GM18951 (cell line): ENCODE results near the gene NDUFB7.
A peak's percentile ranks its signal among the peaks of the same experiment; 100 is the strongest.
"Not testable (repeated sequence)": the region's sequence is repeated elsewhere in the genome, so short reads cannot be mapped to it uniquely, and the experiment has no call there.

Experiments used
- POLR2A ChIP-seq: IDR thresholded peaks from 4 replicates; pipeline ENCODE4 v1.6.1; 2011; ENCODE audit warnings: mild to moderate bottlenecking; ENCODE audit not compliant: insufficient read length, insufficient read depth; ENCODE audit errors: extremely low read depth
- in situ Hi-C: fragments of 300-500 bp; cut with MboI; formaldehyde crosslinking; loops from one replicate; pipeline ENCODE4 v1.12.0; 2022; ENCODE audit warnings: low sequenced_read_pairs, mixed read lengths, inconsistent platforms; ENCODE audit not compliant: unreplicated experiment

Gene NDUFB7

DNA sequence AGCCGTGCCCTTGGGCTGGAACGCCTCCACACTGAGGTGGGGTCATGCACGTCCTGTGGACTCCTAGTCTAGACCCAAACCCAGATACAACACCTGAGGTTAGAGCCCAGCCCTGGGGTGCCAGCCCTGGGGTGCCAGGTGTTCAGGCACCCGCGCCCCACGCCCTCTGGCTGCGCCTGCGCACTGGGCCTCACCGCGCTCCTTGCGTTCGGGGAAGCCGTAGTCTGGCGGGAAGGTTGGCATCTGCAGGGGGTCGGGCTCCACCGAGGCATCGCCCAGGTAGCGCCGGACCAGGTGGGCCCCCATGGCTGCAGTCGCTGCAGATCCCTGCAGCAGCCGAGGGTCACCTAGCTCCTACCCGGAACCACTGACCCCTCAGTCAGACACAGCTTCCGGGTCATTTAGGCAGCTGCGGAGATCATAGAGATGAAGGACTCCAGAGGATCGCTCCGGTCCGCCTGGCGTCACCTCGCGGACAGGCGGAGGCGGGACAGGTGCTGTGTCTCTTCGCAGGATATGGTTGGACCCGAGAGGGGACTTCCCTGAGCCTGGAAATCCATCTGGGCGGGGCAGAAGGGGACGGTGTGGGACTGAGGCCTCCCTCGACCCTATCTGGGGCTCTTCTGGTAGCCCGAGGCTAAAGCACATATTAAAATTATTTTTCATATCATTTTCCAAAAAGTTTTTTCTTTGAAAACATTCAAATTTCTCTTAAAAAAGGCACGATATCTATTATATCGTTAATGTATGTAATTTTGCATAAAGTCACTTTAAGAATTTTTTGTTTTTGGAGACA is at the start of gene NDUFB7:
Gene NDUFB7 (minus strand): TSS at position 372 of the 796 bp plus-strand sequence. CDS start 66 bp downstream, at position 306.
- in situ Hi-C loops, result loop anchor here (5.0 kb wide), 1 partner anchor 115 kb away; no protein-coding TSS in a partner anchor
- TF ChIP-seq POLR2A, result peak; percentile 86

GRCh38 chr19:14619404-14619803 is 47.5 kb upstream of the NDUFB7 start:
- in situ Hi-C loops, result no loop called here
- no peak for TF ChIP-seq POLR2A

DNA sequence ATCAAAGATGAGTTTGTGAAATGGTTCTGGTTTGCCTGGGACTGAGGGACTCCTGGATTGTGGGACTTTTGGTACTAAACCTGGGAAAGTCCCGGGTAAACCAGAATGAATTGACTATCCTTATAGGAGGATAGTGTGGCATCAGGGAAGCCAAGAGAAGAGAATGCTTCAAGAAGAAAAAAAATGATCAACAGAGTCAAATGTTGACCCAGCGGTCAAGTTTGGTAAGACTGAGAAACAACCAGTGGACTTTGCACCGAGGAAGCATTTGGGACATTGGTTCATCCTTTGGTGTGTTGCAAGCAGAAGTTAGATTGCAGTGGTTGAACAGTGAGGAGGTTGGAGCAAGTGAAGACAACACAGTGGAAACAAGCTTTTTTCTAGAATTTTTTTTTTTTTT is 44.5 kb upstream of the NDUFB7 start:
- no peak for TF ChIP-seq POLR2A
- in situ Hi-C loops, result no loop called here

GRCh38 chr19:14615623-14616022 is 43.8 kb upstream of the NDUFB7 start:
- no peak for TF ChIP-seq POLR2A
- in situ Hi-C loops, result no loop called here

- in situ Hi-C loops, result no loop called here
- no peak for TF ChIP-seq POLR2A
These were observed 42.2 kb upstream of the NDUFB7 start for GRCh38 chr19:14614099-14614412.

DNA sequence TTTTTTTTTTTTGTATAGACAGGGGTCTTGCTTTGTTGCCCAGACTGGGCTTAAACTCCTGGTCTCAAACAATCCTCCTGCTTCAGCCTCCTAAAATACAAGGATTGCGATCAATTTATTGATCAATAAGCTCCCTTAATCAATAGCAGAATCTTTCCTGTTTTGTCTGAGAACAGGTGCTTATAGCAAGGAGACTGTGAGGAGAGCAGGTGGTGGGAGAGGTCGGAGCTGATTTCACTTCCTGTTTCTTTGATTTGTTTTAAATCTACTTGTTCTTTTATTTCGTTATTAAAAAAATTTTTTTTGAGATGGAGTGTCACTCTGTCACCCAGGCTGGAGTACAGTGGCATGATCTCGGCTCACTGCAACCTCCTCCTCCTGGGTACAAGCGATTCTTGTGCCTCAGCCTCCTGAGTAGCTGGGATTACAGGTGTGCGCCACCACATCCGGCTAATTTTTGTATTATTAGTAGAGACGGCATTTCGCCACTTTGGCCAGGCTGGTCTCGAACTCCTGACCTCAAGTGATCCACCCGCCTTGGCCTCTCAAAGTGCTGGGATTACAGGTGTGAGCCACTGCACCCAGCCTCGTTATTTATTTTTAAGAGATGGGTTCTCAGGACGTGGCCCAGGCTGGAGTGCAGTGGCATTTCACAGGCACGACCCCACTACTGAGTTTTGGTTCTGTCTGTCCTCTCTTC is 41.7 kb upstream of the NDUFB7 start:
- in situ Hi-C loops, result not testable (repeated sequence)

- no peak for TF ChIP-seq POLR2A
- in situ Hi-C loops, result no loop called here
These were observed 40.8 kb upstream of the NDUFB7 start for GRCh38 chr19:14612657-14613056.

DNA sequence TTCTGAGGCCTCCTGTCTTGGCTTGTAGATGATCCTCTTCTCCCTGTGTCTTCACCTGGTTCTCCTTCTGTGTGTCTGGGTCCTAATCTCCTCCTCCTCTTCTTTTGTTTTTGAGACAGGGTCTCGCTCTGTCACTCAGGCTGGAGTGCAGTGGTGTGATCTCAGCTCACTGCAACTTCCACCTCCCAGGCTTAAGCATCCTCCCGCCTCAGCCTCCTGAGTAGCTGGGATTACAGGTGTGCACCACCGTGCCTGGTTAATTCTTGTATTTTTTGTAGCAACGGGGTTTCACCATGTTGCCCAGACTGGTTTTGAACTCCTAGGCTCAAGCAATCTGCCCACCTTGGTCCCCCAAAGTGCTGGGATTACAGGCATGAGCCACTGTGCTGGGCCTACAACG is 40.4 kb upstream of the NDUFB7 start:
- in situ Hi-C loops, result not testable (repeated sequence)

DNA sequence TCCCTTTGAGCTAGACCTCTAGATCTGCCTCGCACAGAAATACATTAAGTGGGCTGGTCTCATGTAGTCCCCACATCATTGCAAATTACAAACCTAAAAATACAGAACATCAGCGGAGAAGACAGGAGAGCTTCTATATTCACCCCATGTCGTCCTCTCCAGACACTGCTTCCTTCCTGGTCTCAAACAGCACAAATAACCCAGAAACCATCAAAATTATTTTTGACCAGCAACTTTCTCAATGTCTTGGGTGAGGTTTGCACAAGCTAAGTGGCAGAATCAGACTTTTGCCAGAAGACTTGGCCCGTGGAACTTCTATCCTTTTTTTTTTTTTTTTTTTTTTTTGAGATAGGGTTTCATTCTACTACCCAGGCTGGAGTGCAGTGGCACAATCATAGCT is 39.2 kb upstream of the NDUFB7 start:
- no peak for TF ChIP-seq POLR2A
- in situ Hi-C loops, result no loop called here

- TF ChIP-seq POLR2A, result no peak
- in situ Hi-C loops, result no loop called here
These were observed 34.8 kb upstream of the NDUFB7 start for GRCh38 chr19:14606627-14607026.

DNA sequence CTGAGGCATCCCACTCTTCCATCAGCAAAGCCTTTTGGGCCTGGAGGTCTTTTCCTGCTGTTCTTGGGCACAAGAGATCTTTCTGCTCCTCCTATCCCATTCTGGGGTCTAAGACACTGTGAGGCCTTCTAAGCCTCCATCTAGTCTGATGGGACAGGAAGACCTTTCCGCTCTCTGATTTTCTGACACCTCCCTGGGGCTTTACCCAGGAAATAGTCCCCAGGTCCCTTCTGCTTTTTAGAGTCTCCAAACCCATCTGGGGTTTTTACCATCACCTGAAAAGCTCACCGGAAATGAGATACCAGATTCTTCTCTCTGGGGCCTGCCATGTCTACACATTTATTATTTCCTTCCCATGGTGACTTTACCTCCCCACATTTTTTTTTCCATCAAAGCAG is 32.1 kb upstream of the NDUFB7 start:
- in situ Hi-C loops, result no loop called here
- TF ChIP-seq POLR2A, result no peak

- in situ Hi-C loops, result no loop called here
- no peak for TF ChIP-seq POLR2A
These were observed 27.8 kb upstream of the NDUFB7 start for GRCh38 chr19:14599548-14600147.

DNA sequence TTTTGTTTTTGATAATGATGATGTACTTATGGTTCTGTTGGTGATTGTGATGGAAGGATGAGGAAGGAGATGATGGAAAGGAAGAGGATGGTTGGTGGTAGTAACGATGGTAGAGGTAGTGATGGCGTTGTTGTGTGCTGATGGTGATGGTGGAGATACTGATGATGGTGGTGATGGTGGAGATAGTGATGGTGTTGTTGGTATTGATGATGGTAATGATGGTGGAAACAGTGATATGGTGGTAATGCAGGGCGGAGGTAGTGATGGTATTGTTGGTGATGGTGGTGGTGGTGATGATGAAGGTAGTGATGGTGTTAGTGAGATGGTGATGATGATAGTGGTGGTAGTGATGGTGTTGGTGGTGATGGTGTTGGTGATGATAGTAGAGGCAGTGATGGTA is 23.7 kb upstream of the NDUFB7 start:
- no peak for TF ChIP-seq POLR2A
- in situ Hi-C loops, result no loop called here

GRCh38 chr19:14589433-14589832 is 17.6 kb upstream of the NDUFB7 start:
- in situ Hi-C loops, result not testable (repeated sequence)

- in situ Hi-C loops, result not testable (repeated sequence)
These were observed 13.3 kb upstream of the NDUFB7 start for GRCh38 chr19:14585187-14585586.

GRCh38 chr19:14584372-14584771 is 12.5 kb upstream of the NDUFB7 start:
- in situ Hi-C loops, result not testable (repeated sequence)
